OCI-M2 (cell line): ENCODE results near the gene DENND5B.
"Not testable (repeated sequence)": the region's sequence is repeated elsewhere in the genome, so short reads cannot be mapped to it uniquely, and the experiment has no call there.

Experiments
- DNase-seq: peaks from one replicate; lab custom pipeline; 2025; ENCODE audit not compliant: unreplicated experiment; lab: John Stamatoyannopoulos, UW

The DENND5B gene

GRCh38 chr12:31476437-31476836 lies 114.5 kb downstream of the DENND5B start:
- no peak for DNase-seq

GRCh38 chr12:31475610-31476009 lies 115.3 kb downstream of the DENND5B start:
- not testable (repeated sequence) for DNase-seq

DNA sequence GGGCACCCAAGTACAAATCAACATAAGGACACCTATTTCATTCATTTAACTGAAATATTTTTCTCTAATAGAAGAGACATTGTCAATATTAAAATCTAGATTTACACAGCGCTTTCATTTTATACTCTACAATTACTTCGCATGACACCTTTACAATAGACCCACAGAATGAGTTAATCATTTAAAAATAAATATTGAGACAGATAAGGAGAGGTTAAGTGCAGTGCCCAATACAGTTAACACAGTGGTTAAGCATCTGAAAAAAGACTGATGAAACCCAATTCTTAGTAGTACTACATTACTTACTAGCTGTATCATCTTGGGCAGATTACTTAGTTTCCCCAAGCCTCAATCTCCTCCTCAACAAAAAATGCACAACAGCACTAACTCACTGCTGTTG lies 116.2 kb downstream of the DENND5B start:
- DNase-seq, result no peak

- DNase-seq, result no peak
Measured at GRCh38 chr12:31471823-31472222, 119.1 kb downstream of the DENND5B start.

DNA sequence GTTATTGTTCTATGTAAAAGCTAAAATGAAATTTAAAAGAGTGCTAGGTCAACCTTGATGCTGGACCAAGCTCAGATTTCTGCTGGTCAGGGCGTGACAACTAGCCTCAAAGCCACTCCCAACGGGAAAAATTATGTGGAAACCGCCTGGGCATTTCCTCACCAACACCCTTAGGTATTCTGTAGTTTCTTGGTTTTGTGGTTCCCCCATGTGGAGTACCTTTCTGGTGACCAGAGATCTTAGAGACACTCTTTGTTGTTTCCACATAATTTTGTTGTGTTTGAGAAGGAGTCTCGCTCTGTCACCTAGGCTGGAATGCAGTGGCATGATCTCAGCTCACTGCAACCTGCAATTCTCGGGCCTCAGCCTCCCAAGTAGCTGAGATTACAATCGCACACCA lies 119.9 kb downstream of the DENND5B start:
- no peak for DNase-seq

DNA sequence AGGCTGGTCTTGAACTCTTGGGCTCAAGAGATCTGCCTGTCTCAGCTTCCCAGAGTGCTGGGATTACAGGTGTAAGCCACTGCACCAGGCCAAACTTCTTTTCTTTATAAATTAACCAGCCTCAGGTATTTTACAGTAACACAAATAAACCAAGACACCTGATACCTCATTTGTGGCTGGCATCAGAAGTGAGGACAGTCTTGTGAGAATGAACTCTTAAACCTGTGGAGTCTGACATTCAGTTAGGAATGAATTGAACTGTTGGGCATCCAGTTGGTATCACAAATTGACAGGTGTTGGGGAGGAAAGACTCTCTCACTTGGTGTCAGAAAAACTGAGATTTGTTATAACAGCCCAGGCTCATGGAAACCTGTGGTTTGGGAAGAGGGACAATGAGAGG lies 120.5 kb downstream of the DENND5B start:
- DNase-seq, result no peak

GRCh38 chr12:31466768-31467167 lies 124.2 kb downstream of the DENND5B start:
- no peak for DNase-seq

DNA sequence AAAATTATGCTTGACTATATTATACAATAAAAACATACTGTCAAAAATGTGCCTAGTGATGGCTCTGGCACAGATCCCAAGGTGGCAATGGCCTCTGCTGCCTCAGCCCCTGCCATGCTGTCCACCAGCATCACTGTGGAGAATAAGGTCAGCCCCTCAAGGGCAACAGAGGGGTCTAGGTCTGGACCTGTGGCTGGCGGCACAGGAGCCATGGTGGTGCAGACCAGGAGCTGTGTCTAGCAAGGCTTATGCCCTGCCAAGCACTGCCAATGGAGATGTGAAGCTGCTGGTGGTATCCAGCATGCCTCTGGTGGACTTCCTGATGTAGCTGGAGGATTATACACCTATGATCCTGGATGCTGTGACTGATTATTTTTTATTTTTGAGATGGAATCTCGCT lies 125.9 kb downstream of the DENND5B start:
- DNase-seq, result no peak

GRCh38 chr12:31460024-31460423 lies 130.9 kb downstream of the DENND5B start:
- no peak for DNase-seq

- DNase-seq, result no peak
Measured at GRCh38 chr12:31456562-31456961, 134.4 kb downstream of the DENND5B start.

GRCh38 chr12:31444736-31445135 lies 146.2 kb downstream of the DENND5B start:
- DNase-seq, result no peak

- no peak for DNase-seq
Measured at GRCh38 chr12:31440586-31440985, 150.3 kb downstream of the DENND5B start.

DNA sequence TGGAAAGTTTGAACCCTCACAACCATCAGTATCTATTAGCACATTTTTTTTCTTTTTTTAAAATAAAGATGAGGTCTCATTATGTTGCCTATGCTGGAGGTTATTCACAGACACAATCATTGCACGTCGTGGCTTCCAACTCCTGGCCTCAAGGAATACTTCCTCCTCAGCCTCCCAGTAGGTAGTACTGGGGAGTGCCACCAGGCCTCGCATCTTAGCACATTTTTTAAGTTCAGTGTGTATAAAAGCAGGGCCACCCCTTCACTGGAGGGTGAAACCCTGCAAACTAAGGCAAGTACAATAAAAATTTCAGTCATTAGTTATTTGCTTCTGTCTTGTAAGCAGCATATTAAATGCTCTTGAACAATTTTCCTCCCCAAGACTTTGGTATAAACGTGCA lies 150.8 kb downstream of the DENND5B start:
- no peak for DNase-seq

- DNase-seq, result no peak
Measured at GRCh38 chr12:31431721-31432240, 159.2 kb downstream of the DENND5B start.

- no peak for DNase-seq
Measured at GRCh38 chr12:31423405-31423804, 167.5 kb downstream of the DENND5B start.

DNA sequence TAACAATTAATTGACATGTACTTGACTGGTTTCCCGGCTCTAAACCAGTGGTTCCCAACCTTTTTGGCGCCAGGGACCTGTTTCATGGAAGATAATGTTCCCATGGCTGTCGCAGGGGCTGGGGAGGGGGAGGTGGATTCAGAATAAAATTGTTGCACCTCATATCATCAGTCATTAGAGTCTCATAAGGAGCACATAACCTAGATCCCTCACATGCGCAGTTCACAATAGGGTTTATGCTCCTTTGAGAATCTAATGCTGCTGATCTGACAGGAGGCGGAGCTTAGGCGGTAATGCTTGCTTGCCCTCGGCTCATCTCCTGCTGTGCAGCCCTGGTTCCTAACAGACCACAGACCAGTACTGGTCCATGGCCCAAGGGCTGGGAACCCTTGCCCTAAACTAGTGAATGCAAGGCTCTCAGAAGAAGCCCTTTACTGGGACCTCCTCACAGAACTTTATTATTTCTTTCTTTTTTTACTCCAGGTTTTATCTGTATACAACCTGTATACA lies 178.6 kb downstream of the DENND5B start:
- DNase-seq, result no peak

DNA sequence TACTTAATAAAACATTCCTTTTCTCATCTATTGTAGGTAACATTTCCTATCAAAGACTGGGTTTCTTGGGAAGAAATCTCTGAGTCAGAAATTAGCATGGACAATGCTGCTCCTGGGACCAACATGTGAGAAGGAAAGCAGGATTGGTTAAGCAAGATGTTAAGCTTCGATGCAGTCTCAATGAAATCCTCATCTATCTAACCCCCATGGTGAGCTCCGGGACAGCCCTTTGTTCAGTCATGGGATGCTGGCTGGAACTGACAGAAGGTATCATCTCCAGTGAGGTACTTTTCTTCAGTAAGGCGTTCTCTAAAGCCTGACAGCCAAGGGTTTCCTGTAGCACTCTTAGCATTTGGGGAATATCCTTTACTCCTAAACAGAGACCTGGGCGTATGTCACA lies 182.2 kb downstream of the DENND5B start:
- DNase-seq, result no peak

DNA sequence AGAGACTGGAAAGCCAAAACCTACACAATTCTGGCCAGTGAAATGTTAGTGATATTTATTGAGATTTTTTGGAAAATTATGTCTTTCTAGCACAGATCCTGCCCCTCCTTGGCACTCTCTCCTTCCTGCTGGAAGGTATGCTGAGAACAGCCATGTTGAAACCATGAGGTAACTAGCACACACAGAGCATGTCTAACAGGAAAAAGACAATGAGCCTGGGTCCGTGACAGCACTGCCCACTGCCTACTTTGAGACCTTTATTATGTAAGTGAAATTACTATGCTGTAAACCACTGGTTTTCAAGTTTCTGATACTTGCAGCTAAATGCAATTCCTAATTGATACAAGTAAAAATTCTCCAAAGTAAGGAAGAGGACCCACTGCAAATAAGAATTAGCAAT lies 183.4 kb downstream of the DENND5B start:
- DNase-seq, result no peak

- DNase-seq, result no peak
Measured at GRCh38 chr12:31406345-31406744, 184.6 kb downstream of the DENND5B start.

- DNase-seq, result no peak
Measured at GRCh38 chr12:31405021-31405420, 185.9 kb downstream of the DENND5B start.

DNA sequence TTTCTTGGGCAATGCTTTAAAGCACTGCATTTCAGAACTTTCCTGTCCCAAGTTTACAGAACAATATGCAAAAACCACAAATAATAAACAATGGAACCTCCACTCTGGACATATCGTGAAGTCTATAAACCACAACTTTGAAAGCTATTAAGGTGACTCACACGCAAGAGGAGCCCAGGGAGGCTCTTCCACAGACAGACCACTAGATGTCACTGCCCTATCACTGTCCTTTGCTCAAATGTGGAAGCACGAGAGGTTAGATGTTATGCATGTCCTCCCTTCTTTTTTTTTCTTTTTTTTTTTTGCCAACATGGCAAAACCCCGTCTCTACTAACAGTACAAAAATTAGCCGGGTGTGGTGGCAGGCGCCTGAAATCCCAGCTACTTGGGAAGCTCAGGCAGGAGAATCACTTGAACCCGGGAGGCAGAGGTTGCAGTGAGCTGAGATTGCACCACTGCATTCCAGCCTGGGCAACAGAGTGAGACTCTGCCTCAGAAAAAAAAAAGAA lies 187.8 kb downstream of the DENND5B start:
- peak; percentile 7 for DNase-seq

DNA sequence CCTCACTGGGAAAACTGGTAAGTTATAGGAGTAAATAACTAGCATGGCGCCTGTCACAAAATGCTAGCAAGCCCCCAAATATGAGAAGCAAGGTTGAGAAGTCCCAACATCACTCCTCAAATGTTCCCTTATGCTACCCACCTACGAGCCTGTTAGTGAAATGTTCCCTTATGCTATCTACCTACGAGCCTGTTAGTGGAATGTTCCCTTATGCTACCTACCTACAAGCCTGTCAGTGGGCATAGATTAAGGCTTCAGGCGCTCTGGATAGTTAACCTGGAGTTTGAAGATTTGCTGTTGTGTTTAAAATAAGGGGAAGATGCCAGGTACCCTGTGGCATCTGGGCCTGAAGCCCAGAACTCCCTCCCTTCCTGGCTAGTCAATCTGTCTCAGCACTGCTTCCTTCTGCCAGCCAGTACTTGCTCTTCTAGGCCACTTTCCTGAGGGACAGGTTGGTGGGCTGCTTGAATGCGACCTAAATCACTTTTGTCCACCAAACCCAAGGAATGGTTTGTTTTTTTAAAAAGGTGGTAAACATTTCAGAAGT lies 197.9 kb downstream of the DENND5B start:
- DNase-seq, result no peak

DNA sequence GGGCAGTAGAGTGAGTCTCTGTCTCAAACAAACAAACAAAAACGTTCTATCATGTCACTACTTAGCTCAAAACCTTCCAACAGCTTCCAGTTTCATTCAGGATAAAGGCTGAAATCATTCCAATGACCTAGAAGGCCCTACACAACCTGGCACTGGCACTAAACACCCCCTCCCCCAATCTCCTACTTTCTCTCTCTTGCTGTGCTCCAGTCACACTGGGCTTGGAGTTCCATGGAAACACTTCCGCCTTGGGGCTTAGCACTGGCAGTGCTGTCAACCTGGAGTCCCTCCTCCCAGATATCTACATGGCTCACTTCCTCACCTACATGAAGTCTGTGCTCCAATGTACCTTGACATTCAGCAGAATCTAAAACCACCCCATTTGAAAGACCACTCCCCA lies 199.9 kb downstream of the DENND5B start:
- no peak for DNase-seq
